Measurements from ENCODE around the gene SLC16A2.

The SLC16A2 gene

GRCh38 chrX:74535086-74535407, 113.8 kb downstream of the SLC16A2 start:
- no peak overlapping the region for H3K4me3 ChIP-seq (ENCODE audit: low read depth, low read length)
- no peak for TF ChIP-seq CTCF (IDR thresholded peaks at IDR 0.05; ENCODE audit: borderline replicate concordance, insufficient read depth, low read depth, low read length)

- 0 out of 2 replicates have a peak, but pooled peaks have one; percentile 11 for TF ChIP-seq CTCF (IDR thresholded peaks at IDR 0.05; ENCODE audit: borderline replicate concordance, insufficient read depth, low read depth, low read length)
- peak overlapping the region; percentile 49 for H3K4me3 ChIP-seq (ENCODE audit: low read depth, low read length)
Measured at GRCh38 chrX:74535408-74536151, 114.3 kb downstream of the SLC16A2 start.

GRCh38 chrX:74536152-74536831, 115.0 kb downstream of the SLC16A2 start:
- TF ChIP-seq CTCF (IDR thresholded peaks at IDR 0.05; ENCODE audit: borderline replicate concordance, insufficient read depth, low read depth, low read length) = no peak
- peak overlapping the region; percentile 49 for H3K4me3 ChIP-seq (ENCODE audit: low read depth, low read length)

- TF ChIP-seq CTCF (IDR thresholded peaks at IDR 0.05; ENCODE audit: borderline replicate concordance, insufficient read depth, low read depth, low read length) = no peak
- peak overlapping the region; percentile 49 for H3K4me3 ChIP-seq (ENCODE audit: low read depth, low read length)
Measured at GRCh38 chrX:74536832-74537371, 115.6 kb downstream of the SLC16A2 start.

GRCh38 chrX:74540635-74541249, 119.4 kb downstream of the SLC16A2 start:
- no peak overlapping the region for H3K4me3 ChIP-seq (ENCODE audit: low read depth, low read length)
- no peak for TF ChIP-seq CTCF (IDR thresholded peaks at IDR 0.05; ENCODE audit: borderline replicate concordance, insufficient read depth, low read depth, low read length)

- H3K4me3 ChIP-seq (ENCODE audit: low read depth, low read length) = no peak overlapping the region
- TF ChIP-seq CTCF (IDR thresholded peaks at IDR 0.05; ENCODE audit: borderline replicate concordance, insufficient read depth, low read depth, low read length) = no peak
Measured at GRCh38 chrX:74545880-74546523, 124.7 kb downstream of the SLC16A2 start.
